Activated CD4-positive, alpha-beta T cell treated with anti-CD3 and anti-CD28 coated beads for 1 hour (primary cell): ENCODE measurements around the gene COBLL1.

ENCODE experiments used
- DNase-seq: peaks from one replicate; pipeline ENCODE4 v3.0.0-alpha.2; 2020

The COBLL1 gene

GRCh38 chr2:164667566-164667965 is 174.1 kb downstream of the COBLL1 start:
- no peak for DNase-seq

GRCh38 chr2:164664070-164664469 is 177.6 kb downstream of the COBLL1 start:
- no peak for DNase-seq

DNA sequence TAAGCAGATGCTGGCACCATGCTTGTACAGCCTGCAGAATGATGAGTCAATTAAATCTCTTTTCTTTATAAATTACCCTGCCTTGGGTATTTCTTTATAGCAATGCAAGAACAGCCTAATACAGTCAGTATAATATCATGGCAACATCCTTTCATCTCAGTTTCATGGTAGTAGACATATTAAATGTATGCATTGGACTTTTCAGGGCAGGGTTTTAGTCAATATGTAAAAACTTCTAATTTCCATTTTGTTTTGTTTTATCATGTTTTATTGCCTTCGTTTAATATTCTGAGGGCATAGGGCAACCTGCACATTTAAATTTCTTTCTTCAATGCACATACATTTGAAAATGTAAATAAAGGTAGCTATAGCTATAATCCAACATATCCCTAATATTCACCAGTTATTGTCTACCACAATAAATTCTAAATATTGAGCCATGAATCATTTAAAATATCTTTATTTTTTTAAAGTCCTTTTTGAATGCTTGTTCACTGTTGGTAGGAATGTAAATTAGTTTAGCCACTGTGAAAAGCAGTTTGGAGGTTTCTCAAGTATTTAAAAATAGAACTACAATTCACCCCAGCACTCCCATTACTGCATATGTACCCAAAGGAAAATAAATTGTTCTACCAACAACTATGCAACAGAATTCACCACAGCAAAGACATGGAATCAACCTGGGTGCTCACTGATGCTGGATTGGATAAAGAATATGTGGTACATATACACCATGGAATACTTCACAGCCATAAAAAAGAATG is 178.6 kb downstream of the COBLL1 start:
- no peak for DNase-seq

GRCh38 chr2:164662066-164662465 is 179.6 kb downstream of the COBLL1 start:
- DNase-seq = no peak

DNA sequence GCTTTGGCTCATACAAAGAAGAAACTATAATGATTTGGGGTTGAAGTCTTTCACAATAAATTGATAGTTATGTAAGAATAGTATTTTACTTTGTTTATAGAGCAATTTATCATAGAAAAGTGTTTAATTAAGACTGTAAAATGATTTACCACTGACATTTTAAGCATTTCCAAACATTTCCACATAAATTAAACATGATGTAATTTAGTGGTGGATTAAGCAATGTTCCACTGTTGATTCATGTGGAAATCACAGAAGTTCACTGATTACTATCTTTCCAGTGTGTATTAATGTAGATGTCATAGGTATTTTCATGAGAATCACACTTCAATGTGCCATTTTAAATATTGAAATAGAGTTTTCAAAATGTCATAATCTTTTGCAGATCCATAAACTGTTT is 180.3 kb downstream of the COBLL1 start:
- no peak for DNase-seq

GRCh38 chr2:164657129-164657528 is 184.5 kb downstream of the COBLL1 start:
- DNase-seq = no peak

DNA sequence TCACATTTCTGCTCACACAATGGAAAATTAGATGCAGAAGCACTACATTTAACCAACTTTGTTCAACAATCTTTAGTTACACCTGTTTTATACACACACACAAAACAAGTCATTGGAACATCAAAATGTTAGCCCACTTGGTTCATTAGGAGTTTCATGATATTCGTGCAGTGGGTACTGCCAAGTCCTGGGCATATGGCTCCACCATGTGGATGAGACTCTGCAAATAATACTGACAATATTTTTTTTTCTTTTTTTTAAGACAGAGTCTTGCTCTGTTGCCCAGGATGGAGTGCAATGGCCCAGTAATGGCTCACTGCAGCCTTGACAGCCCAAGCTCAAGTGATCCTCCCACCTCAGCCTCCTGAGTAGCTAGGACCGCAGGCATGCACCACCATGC is 185.9 kb downstream of the COBLL1 start:
- DNase-seq = no peak

DNA sequence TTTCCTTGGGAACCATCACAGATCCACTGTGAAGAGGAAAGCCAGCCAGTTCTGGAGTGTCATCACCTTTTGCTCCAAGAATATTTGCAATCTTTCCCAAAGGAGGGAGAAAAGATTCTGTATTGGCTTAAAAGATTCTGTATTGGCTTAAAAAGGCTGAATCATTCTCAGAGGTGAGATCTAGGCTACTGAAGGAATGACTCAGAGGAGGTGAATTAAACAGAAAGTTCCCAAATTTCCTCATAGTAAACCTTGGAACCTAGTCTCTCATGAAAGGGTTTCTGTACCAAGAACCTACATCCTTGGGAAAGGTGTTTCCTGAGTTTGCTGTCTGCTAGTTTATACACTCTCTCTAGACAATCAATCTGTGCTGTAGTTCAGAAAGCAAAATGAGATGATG is 186.3 kb downstream of the COBLL1 start:
- DNase-seq = no peak

- DNase-seq = no peak
Measured at GRCh38 chr2:164651361-164651760, 190.3 kb downstream of the COBLL1 start.

- no peak for DNase-seq
Measured at GRCh38 chr2:164644036-164644700, 197.5 kb downstream of the COBLL1 start.

- no peak for DNase-seq
Measured at GRCh38 chr2:164642946-164643555, 198.6 kb downstream of the COBLL1 start.

GRCh38 chr2:164642268-164642667 is 199.4 kb downstream of the COBLL1 start:
- DNase-seq = no peak
